ENCODE results near the gene PIGT. TPM values are rescaled to one million over a fixed set of nuclear protein-coding genes. Genes with fewer than 3 reads are reported as not detected.

PIGT gene
- polyA plus RNA-seq, 3 donors = 49.2 to 87.6 (median 59.7) TPM

GRCh38 chr20:45409521-45410272, 6.2 kb upstream of the PIGT start:
- H3K4me1 ChIP-seq (ENCODE audit: control insufficient read depth in 1 of 2, insufficient read depth in 2 of 2, low read length in 2 of 2) = peaks cover 28 to 38% of the 10 kb centered on the region in 2 donors
- no peak for DNase-seq
- H3K27ac ChIP-seq (ENCODE audit: low read depth in 1 of 2, low read length in 2 of 2) = no peak overlapping the region
- peaks cover 0 to 7% of the 10 kb centered on the region in 2 donors for H3K9me3 ChIP-seq (replicated peaks in 1 of 2; ENCODE audit: control insufficient read depth in 1 of 2, insufficient read depth in 1 of 2, low read length in 2 of 2)
- no peak overlapping the region for H3K4me2 ChIP-seq (replicated peaks; ENCODE audit: extremely low read depth, low read length, poor library complexity, severe bottlenecking)
- Mint-ChIP-seq H3K36me3 (peaks cover 6 to 19% of the 10 kb centered on the region in 2 donors), H3K27me3 (ENCODE audit: low read depth in 3 of 3) (peaks cover 24 to 38% (median 28%) of the 10 kb centered on the region in 3 donors), H3K4me3 (no peak overlapping the region), H3K9me3 (peaks cover 0 to 11% (median 8%) of the 10 kb centered on the region in 7 donors), H3K4me1 (peaks cover 29% of the 10 kb centered on the region), H3K27ac (no peak overlapping the region)
- no peak overlapping the region for H2AFZ ChIP-seq (ENCODE audit: insufficient read depth, low read depth, low read length, poor library complexity, severe bottlenecking)
- H4K20me1 ChIP-seq (ENCODE audit: insufficient read depth, low read length) = peaks cover 5% of the 10 kb centered on the region
- intact Hi-C loops (cut with micrococcal nuclease) = loop anchor here in 1 of 2 donors (5.0 kb wide), 1 partner anchor 37 kb away; no protein-coding TSS in a partner anchor
- H3K36me3 ChIP-seq (replicated peaks in 1 of 2; ENCODE audit: control insufficient read depth in 1 of 2, insufficient read depth in 2 of 2, low read length in 2 of 2) = peaks cover 0 to 6% of the 10 kb centered on the region in 2 donors
- H3K9ac ChIP-seq (ENCODE audit: insufficient read depth, low read length, poor library complexity, severe bottlenecking) = no peak overlapping the region
- peaks cover 15 to 28% of the 10 kb centered on the region in 2 donors for H3K27me3 ChIP-seq (ENCODE audit: control insufficient read depth in 2 of 2, insufficient read depth in 2 of 2, low read length in 2 of 2)
- no peak for TF ChIP-seq CTCF (IDR thresholded peaks at IDR 0.05)
- H3K79me2 ChIP-seq (ENCODE audit: insufficient read depth, low read length) = no peaks in the 10 kb centered on the region
- no peak overlapping the region for H3K4me3 ChIP-seq (replicated peaks in 1 of 3; ENCODE audit: low read depth in 2 of 3, low read length in 3 of 3)
- 94% methylated on average over 2 of the region's 7 CpGs for WGBS (ENCODE audit: insufficient coverage)

- no peak overlapping the region for H3K4me3 Mint-ChIP-seq
- no peak overlapping the region for H3K27ac ChIP-seq (ENCODE audit: low read depth in 1 of 2, low read length in 2 of 2)
These were observed 5.1 kb upstream of the PIGT start for GRCh38 chr20:45410887-45411286.

More at GRCh38 chr20:45410887-45411286, 5.1 kb upstream of the PIGT start:
- DNase-seq = no peak
- H3K27ac Mint-ChIP-seq = no peak overlapping the region
- peaks cover 15 to 26% (median 18%) of the 10 kb centered on the region in 3 donors for H3K27me3 Mint-ChIP-seq (ENCODE audit: low read depth in 3 of 3)
- H3K79me2 ChIP-seq (ENCODE audit: insufficient read depth, low read length) = peaks cover 4% of the 10 kb centered on the region
- no peak overlapping the region for H2AFZ ChIP-seq (ENCODE audit: insufficient read depth, low read depth, low read length, poor library complexity, severe bottlenecking)
- no peak overlapping the region for H3K4me3 ChIP-seq (replicated peaks in 1 of 3; ENCODE audit: low read depth in 2 of 3, low read length in 3 of 3)
- intact Hi-C loops (cut with micrococcal nuclease) = no loop called here
- peaks cover 0 to 1% of the 10 kb centered on the region in 2 donors for H3K9me3 ChIP-seq (replicated peaks in 1 of 2; ENCODE audit: control insufficient read depth in 1 of 2, insufficient read depth in 1 of 2, low read length in 2 of 2)
- no peak overlapping the region for H3K4me2 ChIP-seq (replicated peaks; ENCODE audit: extremely low read depth, low read length, poor library complexity, severe bottlenecking)
- TF ChIP-seq CTCF (IDR thresholded peaks at IDR 0.05) = no peak
- peaks cover 6 to 14% of the 10 kb centered on the region in 2 donors for H3K36me3 Mint-ChIP-seq
- H4K20me1 ChIP-seq (ENCODE audit: insufficient read depth, low read length) = peaks cover 5% of the 10 kb centered on the region
- WGBS (ENCODE audit: insufficient coverage) = 97% methylated on average over 6 of the region's 8 CpGs
- peaks cover 0 to 3% (median 0%) of the 10 kb centered on the region in 7 donors for H3K9me3 Mint-ChIP-seq
- no peak overlapping the region for H3K9ac ChIP-seq (ENCODE audit: insufficient read depth, low read length, poor library complexity, severe bottlenecking)
- peaks cover 28% of the 10 kb centered on the region for H3K4me1 Mint-ChIP-seq
- peaks cover 23 to 36% of the 10 kb centered on the region in 2 donors for H3K4me1 ChIP-seq (ENCODE audit: control insufficient read depth in 1 of 2, insufficient read depth in 2 of 2, low read length in 2 of 2)
- H3K36me3 ChIP-seq (replicated peaks in 1 of 2; ENCODE audit: control insufficient read depth in 1 of 2, insufficient read depth in 2 of 2, low read length in 2 of 2) = peaks cover 0 to 6% of the 10 kb centered on the region in 2 donors
- peaks cover 5 to 18% of the 10 kb centered on the region in 2 donors for H3K27me3 ChIP-seq (ENCODE audit: control insufficient read depth in 2 of 2, insufficient read depth in 2 of 2, low read length in 2 of 2)
